Stomach (tissue), 9 donors: ENCODE results near the gene TRAF3IP1. TPM values are rescaled to one million over a fixed set of nuclear protein-coding genes. Genes with fewer than 3 reads are reported as not detected.

ENCODE experiments used
- DNase-seq, 2 donors: peaks; one replicate each; pipeline versions ENCODE4 v3.0.0 to v3.0.0-alpha.2; 2013 to 2019
- H3K27ac ChIP-seq, 5 donors: fragments of 200-600 bp in 4 of 5; sonication (generic) in 4 of 5; one replicate each; pipeline ENCODE4 v1.5.1; 2013 to 2019; ENCODE audit warnings: mild to moderate bottlenecking in 1 of 5, moderate library complexity in 1 of 5
- H3K27me3 ChIP-seq, 3 donors: fragments of 200-600 bp; sonication (generic); one replicate each; pipeline ENCODE4 v1.5.1; 2017 to 2019; ENCODE audit warnings: mixed run types in 1 of 3
- H3K36me3 ChIP-seq, 4 donors: fragments of 200-600 bp; sonication (generic); 1 replicate in 3 of 4; 2 replicates in 1 of 4; pipeline ENCODE4 v1.5.1; 2016 to 2019
- H3K4me1 ChIP-seq, 4 donors: fragments of 200-600 bp; sonication (generic); one replicate each; pipeline ENCODE4 v1.5.1; 2016 to 2019
- H3K4me3 ChIP-seq, 4 donors: fragments of 200-600 bp; sonication (generic) in 3 of 4; one replicate each; pipeline ENCODE4 v1.5.1; 2016 to 2019; ENCODE audit warnings: mild to moderate bottlenecking in 1 of 4
- H3K9me3 ChIP-seq, 4 donors: fragments of 200-600 bp; sonication (generic); one replicate each; pipeline ENCODE4 v1.5.1; 2016 to 2019
- EP300 ChIP-seq: sonication (generic); formaldehyde crosslinking; IDR thresholded peaks from one replicate; pipeline ENCODE4 v1.6.1; 2017; ENCODE audit warnings: antibody characterized with exemption
- POLR2A ChIP-seq, 4 donors: fragments of 450-650 bp; IDR thresholded peaks; one replicate each; pipeline ENCODE4 v1.6.1; 2016; ENCODE audit warnings: antibody characterized with exemption in 4 of 4, control low read depth in 2 of 4, mild to moderate bottlenecking in 1 of 4, moderate library complexity in 1 of 4
- POLR2AphosphoS5 ChIP-seq, 3 donors: sonication (generic); formaldehyde crosslinking; IDR thresholded peaks; one replicate each; pipeline ENCODE4 v1.6.1; 2016; ENCODE audit warnings: antibody characterized with exemption in 3 of 3
- WGBS, 5 donors: extraction: QIAGEN DNeasy Blood & Tissue Kit in 3 of 5; methylation state at CpG; one replicate each; pipeline versions ENCODE4 v1.1.5 to v1.1.7; 2013 to 2018; 5-methylcytosine and 5-hydroxymethylcytosine counted together
- intact Hi-C: fragments of 100-400 bp; cut with DNase I; formaldehyde crosslinking; loops from one replicate; pipeline ENCODE4 v1.15.1; 2023; ENCODE audit warnings: low total_unique reads
- polyA plus RNA-seq, 3 donors: library from polyadenylated mRNA; stranded (reverse); fragments of 200-250 nt; gene quantifications; one replicate each; pipeline ENCODE4 v1.2.3, GENCODE V29; 2013
- total RNA-seq, 5 donors: library from RNA; depleted of rRNA; stranded (reverse); fragments of >200 nt; gene quantifications; one replicate each; pipeline versions ENCODE4 v1.1.0 to v1.2.3, GENCODE V29; 2014 to 2016
- TF ChIP-seq, protein P1 (sequence below), 7 experiments: fragments of 450-650 bp in 4 of 7; fragments of 200-600 bp in 3 of 7; sonication (generic) in 3 of 7; IDR thresholded peaks; one replicate each; pipeline ENCODE4 v1.5.1; 2016 to 2019; ENCODE audit warnings: antibody characterized with exemption in 7 of 7, control low read depth in 2 of 7, mild to moderate bottlenecking in 1 of 7
- donor health status: healthy with polysubstance abuse.
- donor health status: Bipolar disorder and iron deficiency.
- donor health status: healthy.

The TRAF3IP1 gene
- total and polyA plus RNA-seq, 8 donors, result 0.58 to 21.1 (median 10.8) TPM

DNA sequence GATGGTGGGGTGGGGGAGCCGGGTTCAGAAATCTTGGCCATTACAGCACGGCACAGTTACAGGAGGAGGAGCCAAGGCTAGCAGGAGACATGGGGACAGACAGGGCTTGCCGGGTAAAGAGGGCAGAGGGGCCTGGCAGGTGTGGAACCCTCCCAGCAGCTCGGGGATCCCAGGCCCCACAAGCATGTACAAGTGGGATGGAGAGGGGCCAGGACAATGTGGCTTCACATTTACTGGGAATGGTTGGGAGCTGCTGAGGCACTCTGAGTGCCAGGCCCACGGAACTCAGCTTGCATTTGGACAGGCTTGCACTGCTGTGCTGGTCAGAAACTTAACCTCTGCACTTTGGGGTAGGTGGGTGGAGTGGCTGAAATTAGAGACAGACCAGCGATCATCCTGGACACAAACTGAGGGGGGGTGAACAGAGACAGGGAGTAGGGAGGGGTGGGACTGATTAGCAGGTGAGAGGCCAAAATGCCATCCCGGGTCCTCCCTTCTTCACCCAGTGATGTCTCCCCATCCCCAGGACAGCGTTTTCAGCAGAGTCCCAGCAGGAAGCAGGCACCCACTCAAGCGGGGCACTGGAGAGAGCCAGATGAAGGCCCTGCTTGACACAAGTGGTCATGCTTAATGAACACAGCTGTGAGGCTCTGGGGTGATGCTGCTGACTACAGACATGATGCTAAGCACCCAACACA is 41.5 kb upstream of the TRAF3IP1 start:
- no peak for DNase-seq
- 65 to 81% (median 69%) methylated on average over 9 of the region's 9 CpGs for WGBS, 5 donors
- Histone ChIP-seq H3K4me3 (no peak overlapping the region), H3K4me1 (peaks cover 7 to 68% (median 53%) of the 10 kb centered on the region in 4 donors), H3K36me3 (peaks cover 39 to 48% (median 41%) of the 10 kb centered on the region in 4 donors), H3K9me3 (no peaks in the 10 kb centered on the region), H3K27ac (no peak overlapping the region), H3K27me3 (no peaks in the 10 kb centered on the region)
- no peak for TF ChIP-seq POLR2A (IDR thresholded peaks at IDR 0.05)
- TF ChIP-seq, protein P1, sequence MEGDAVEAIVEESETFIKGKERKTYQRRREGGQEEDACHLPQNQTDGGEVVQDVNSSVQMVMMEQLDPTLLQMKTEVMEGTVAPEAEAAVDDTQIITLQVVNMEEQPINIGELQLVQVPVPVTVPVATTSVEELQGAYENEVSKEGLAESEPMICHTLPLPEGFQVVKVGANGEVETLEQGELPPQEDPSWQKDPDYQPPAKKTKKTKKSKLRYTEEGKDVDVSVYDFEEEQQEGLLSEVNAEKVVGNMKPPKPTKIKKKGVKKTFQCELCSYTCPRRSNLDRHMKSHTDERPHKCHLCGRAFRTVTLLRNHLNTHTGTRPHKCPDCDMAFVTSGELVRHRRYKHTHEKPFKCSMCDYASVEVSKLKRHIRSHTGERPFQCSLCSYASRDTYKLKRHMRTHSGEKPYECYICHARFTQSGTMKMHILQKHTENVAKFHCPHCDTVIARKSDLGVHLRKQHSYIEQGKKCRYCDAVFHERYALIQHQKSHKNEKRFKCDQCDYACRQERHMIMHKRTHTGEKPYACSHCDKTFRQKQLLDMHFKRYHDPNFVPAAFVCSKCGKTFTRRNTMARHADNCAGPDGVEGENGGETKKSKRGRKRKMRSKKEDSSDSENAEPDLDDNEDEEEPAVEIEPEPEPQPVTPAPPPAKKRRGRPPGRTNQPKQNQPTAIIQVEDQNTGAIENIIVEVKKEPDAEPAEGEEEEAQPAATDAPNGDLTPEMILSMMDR (IDR thresholded peaks at IDR 0.05), result no peak
- no peak for TF ChIP-seq EP300
- TF ChIP-seq POLR2AphosphoS5 (IDR thresholded peaks at IDR 0.05), result no peak
- intact Hi-C loops, result no loop called here

- intact Hi-C loops, result no loop called here
- 77 to 96% (median 92%) methylated on average over 6 of the region's 6 CpGs for WGBS, 5 donors
- H3K27ac ChIP-seq, result no peak overlapping the region
- peaks cover 33 to 43% (median 36%) of the 10 kb centered on the region in 4 donors for H3K36me3 ChIP-seq
- TF ChIP-seq, protein P1 (IDR thresholded peaks at IDR 0.05), result no peak
- TF ChIP-seq POLR2A (IDR thresholded peaks at IDR 0.05) (no peak), POLR2AphosphoS5 (IDR thresholded peaks at IDR 0.05) (no peak), EP300 (no peak)
- peaks cover 12 to 69% (median 54%) of the 10 kb centered on the region in 4 donors for H3K4me1 ChIP-seq
- H3K27me3 ChIP-seq, result no peaks in the 10 kb centered on the region
- H3K9me3 ChIP-seq, result no peaks in the 10 kb centered on the region
- no peak overlapping the region for H3K4me3 ChIP-seq
- no peak for DNase-seq
Observed at GRCh38 chr2:238279324-238279682, 41.0 kb upstream of the TRAF3IP1 start.

DNA sequence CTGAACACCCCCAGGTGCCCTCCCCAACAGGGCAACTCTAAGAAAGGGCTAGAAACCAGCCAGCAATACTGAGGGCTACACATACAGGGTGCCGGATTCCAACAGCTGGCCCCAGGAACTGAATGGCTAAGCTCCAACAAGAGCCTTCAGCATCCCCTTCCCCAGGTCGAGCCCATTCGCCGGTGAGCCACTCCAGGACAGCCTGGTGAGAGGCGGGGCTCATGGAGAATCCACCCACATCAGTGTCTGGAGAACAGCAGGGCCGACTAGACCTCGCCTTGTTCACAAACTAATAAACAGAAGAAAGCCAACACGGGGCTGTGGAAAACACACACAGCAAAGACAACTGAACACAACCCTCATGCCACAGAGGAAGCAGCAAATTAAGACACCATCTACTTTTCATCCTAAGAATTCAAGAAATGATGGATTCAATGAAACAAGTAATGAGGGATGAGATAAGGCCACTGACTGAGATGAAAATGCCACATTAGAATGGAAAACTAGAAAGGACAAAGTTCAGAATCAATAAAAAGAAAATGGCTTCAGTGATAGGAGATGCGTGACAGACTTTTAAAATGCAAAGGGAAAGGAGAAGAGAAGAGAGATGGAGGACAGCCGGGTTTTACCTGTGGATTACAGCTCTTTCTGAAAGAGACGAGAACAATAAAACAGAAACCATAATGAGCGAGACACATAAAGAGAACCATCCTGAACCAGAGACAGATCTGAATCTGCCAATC is 40.1 kb upstream of the TRAF3IP1 start:
- H3K4me3 ChIP-seq, result no peak overlapping the region
- peaks cover 25 to 33% (median 26%) of the 10 kb centered on the region in 4 donors for H3K36me3 ChIP-seq
- TF ChIP-seq EP300, result no peak
- TF ChIP-seq, protein P1 (IDR thresholded peaks at IDR 0.05), result no peak
- no peak for TF ChIP-seq POLR2A (IDR thresholded peaks at IDR 0.05)
- TF ChIP-seq POLR2AphosphoS5 (IDR thresholded peaks at IDR 0.05), result no peak
- H3K27me3 ChIP-seq, result no peaks in the 10 kb centered on the region
- DNase-seq, result no peak
- intact Hi-C loops, result no loop called here
- 77 to 84% (median 80%) methylated on average over 11 to 12 of the region's 12 CpGs for WGBS, 5 donors
- no peaks in the 10 kb centered on the region for H3K9me3 ChIP-seq
- peaks cover 19 to 70% (median 60%) of the 10 kb centered on the region in 4 donors for H3K4me1 ChIP-seq
- H3K27ac ChIP-seq, result no peak overlapping the region

DNA sequence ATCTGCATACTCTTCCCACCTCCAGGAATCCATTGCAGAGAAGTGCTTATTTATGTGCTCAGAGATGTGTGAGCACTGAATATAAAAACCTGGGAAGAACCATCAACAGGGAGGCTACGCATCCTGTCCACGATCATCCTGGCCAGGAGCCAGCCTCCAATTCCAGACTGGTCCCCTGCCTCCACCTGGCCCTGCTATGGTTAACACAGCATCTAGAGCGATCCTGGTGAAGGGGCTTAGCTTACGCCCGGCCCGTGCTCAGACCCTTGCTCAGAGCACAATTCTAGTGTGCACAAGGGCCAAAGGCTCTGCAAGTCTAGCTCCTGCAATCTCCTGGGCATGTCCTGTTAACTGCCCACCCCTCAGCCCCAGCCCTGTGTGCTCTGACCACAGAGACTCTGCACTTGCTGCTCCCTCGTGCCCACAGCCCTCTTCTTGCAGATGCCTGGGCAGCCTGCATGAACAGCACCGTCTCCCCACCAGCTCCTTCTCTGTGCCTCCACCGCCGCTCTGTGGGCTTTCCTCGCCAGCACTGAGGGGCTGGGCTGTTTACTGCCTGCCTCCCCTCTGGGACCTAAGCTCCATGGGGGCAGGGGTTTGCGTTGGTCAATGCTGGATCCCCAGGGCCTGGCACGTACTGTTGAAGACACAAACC is 38.4 kb upstream of the TRAF3IP1 start:
- no peak for DNase-seq
- 84 to 91% (median 86%) methylated on average over 13 of the region's 13 CpGs for WGBS, 5 donors
- no peak overlapping the region for H3K4me3 ChIP-seq
- no peaks in the 10 kb centered on the region for H3K9me3 ChIP-seq
- TF ChIP-seq POLR2AphosphoS5 (IDR thresholded peaks at IDR 0.05) (no peak), EP300 (no peak), POLR2A (IDR thresholded peaks at IDR 0.05) (no peak)
- TF ChIP-seq, protein P1 (IDR thresholded peaks at IDR 0.05), result no peak
- H3K4me1 ChIP-seq, result peaks cover 34 to 87% (median 76%) of the 10 kb centered on the region in 4 donors
- H3K27ac ChIP-seq, result peak overlapping the region in 1 of 5 donors; percentile 99
- no peaks in the 10 kb centered on the region for H3K27me3 ChIP-seq
- H3K36me3 ChIP-seq, result peaks cover 9 to 16% (median 9%) of the 10 kb centered on the region in 4 donors
- intact Hi-C loops, result no loop called here
